Left lung (tissue), 10 donors: ENCODE results near the gene AP5S1. TPM values are rescaled to one million over a fixed set of nuclear protein-coding genes. Genes with fewer than 3 reads are reported as not detected.

ENCODE experiments used
- ATAC-seq: fragments of 200-7000 bp; cut with Tn5 transposase; one replicate; pipeline ENCODE4 v1.9.1; 2020; ENCODE audit warnings: moderate library complexity
- DNase-seq, 4 donors: peaks; one replicate each; pipeline ENCODE4 v3.0.0-alpha.2; 2013 to 2020
- H3K27ac ChIP-seq, 2 donors: fragments of 200-600 bp; sonication (generic) in 1 of 2; one replicate each; pipeline versions ENCODE4 v1.5.0 to v1.8.0; 2020 to 2021
- H3K27me3 ChIP-seq, 2 donors: fragments of 200-600 bp; sonication (generic) in 1 of 2; one replicate each; pipeline versions ENCODE4 v1.5.0 to v1.8.0; 2020 to 2021
- H3K36me3 ChIP-seq, 2 donors: fragments of 200-600 bp; sonication (generic) in 1 of 2; one replicate each; pipeline versions ENCODE4 v1.5.0 to v1.8.0; 2020 to 2021
- H3K4me1 ChIP-seq, 2 donors: fragments of 200-600 bp; one replicate each; pipeline ENCODE4 v1.8.0; 2021
- H3K4me3 ChIP-seq, 2 donors: fragments of 200-600 bp; sonication (generic) in 1 of 2; one replicate each; pipeline versions ENCODE4 v1.5.0 to v1.8.0; 2020 to 2021; ENCODE audit warnings: mild to moderate bottlenecking in 1 of 2
- H3K9me3 ChIP-seq, 2 donors: fragments of 200-600 bp; sonication (generic) in 1 of 2; one replicate each; pipeline versions ENCODE4 v1.5.0 to v1.8.0; 2020 to 2021
- CTCF ChIP-seq, 2 donors: fragments of 200-600 bp; sonication (generic) in 1 of 2; IDR thresholded peaks; one replicate each; pipeline versions ENCODE4 v1.5.0 to v1.8.0; 2021; ENCODE audit warnings: antibody characterized with exemption in 2 of 2
- intact Hi-C, 2 donors: fragments of 100-400 bp; cut with DNase I; formaldehyde crosslinking; loops; one replicate each; pipeline versions ENCODE4 v1.11.2 to v1.14.2; 2022
- polyA plus RNA-seq, 6 donors: library from polyadenylated mRNA; unstranded; fragments of 120-200 nt; gene quantifications; one replicate each; pipeline ENCODE4 v1.2.1, GENCODE V29; 2013; ENCODE audit not compliant: insufficient read length in 6 of 6
- total RNA-seq, 2 donors: library from RNA; stranded (reverse); fragmentation: NEBNext Ultra II Directional; extraction: Animal tissue kit (Norgen Biotek cat#: 25700); gene quantifications; one replicate each; pipeline ENCODE4 v1.2.1, GENCODE V29; 2021
- donor health status: DM: no; HTN: yes; CAD: no.
- donor health status: DM: no; HTN: no; CAD: no.

Gene AP5S1
- total and polyA plus RNA-seq, 8 donors, result 8.3 to 13.6 (median 11.9) TPM

GRCh38 chr20:3802524-3803239, 17.7 kb upstream of the AP5S1 start:
- no peaks in the 10 kb centered on the region for H3K9me3 ChIP-seq
- no peaks in the 10 kb centered on the region for H3K27me3 ChIP-seq
- DNase-seq, result peak in 1 of 4 donors; percentile 55
- peaks cover 0 to 82% of the 10 kb centered on the region in 2 donors for H3K36me3 ChIP-seq
- intact Hi-C loops, result no loop called here
- H3K4me3 ChIP-seq, result no peak overlapping the region
- H3K4me1 ChIP-seq, result peaks cover 74 to 99% of the 10 kb centered on the region in 2 donors
- peak; percentile 6 for ATAC-seq
- TF ChIP-seq CTCF (IDR thresholded peaks at IDR 0.05), result no peak
- peak overlapping the region; percentile 21 to 69 for H3K27ac ChIP-seq

- Histone ChIP-seq H3K27ac (peak overlapping the region; percentile 69 to 89), H3K4me3 (no peak overlapping the region), H3K4me1 (peaks cover 74 to 99% of the 10 kb centered on the region in 2 donors), H3K9me3 (no peaks in the 10 kb centered on the region), H3K27me3 (no peaks in the 10 kb centered on the region), H3K36me3 (peaks cover 0 to 78% of the 10 kb centered on the region in 2 donors)
- ATAC-seq (no peak), DNase-seq (peak in 1 of 4 donors; percentile 30)
- no peak for TF ChIP-seq CTCF (IDR thresholded peaks at IDR 0.05)
- intact Hi-C loops, result no loop called here
Measured at GRCh38 chr20:3803289-3803688, 17.1 kb upstream of the AP5S1 start.

GRCh38 chr20:3803854-3804253, 16.5 kb upstream of the AP5S1 start:
- Histone ChIP-seq H3K27ac (peak overlapping the region; percentile 69 to 89), H3K36me3 (peaks cover 0 to 72% of the 10 kb centered on the region in 2 donors), H3K4me3 (no peak overlapping the region), H3K27me3 (no peaks in the 10 kb centered on the region), H3K9me3 (no peaks in the 10 kb centered on the region), H3K4me1 (peaks cover 74 to 99% of the 10 kb centered on the region in 2 donors)
- intact Hi-C loops, result no loop called here
- ATAC-seq (no peak), DNase-seq (peak in 1 of 4 donors; percentile 32)
- no peak for TF ChIP-seq CTCF (IDR thresholded peaks at IDR 0.05)

GRCh38 chr20:3804254-3804751, 16.0 kb upstream of the AP5S1 start:
- TF ChIP-seq CTCF (IDR thresholded peaks at IDR 0.05), result no peak
- peak; percentile 21 for ATAC-seq
- peak in 1 of 4 donors; percentile 66 for DNase-seq
- Histone ChIP-seq H3K27ac (peak overlapping the region; percentile 69 to 89), H3K4me1 (peaks cover 69 to 95% of the 10 kb centered on the region in 2 donors), H3K36me3 (peaks cover 0 to 68% of the 10 kb centered on the region in 2 donors), H3K4me3 (no peak overlapping the region), H3K9me3 (no peaks in the 10 kb centered on the region), H3K27me3 (no peaks in the 10 kb centered on the region)
- intact Hi-C loops, result no loop called here

- no peak for TF ChIP-seq CTCF (IDR thresholded peaks at IDR 0.05)
- peaks cover 67 to 95% of the 10 kb centered on the region in 2 donors for H3K4me1 ChIP-seq
- no peaks in the 10 kb centered on the region for H3K9me3 ChIP-seq
- peaks cover 0 to 65% of the 10 kb centered on the region in 2 donors for H3K36me3 ChIP-seq
- no peaks in the 10 kb centered on the region for H3K27me3 ChIP-seq
- H3K4me3 ChIP-seq, result no peak overlapping the region
- intact Hi-C loops, result no loop called here
- ATAC-seq (no peak), DNase-seq (peak in 1 of 4 donors; percentile 61)
- peak overlapping the region; percentile 69 to 89 for H3K27ac ChIP-seq
Measured at GRCh38 chr20:3804781-3805180, 15.6 kb upstream of the AP5S1 start.
